Cardiac muscle cell (in vitro differentiated cells and primary cell): ENCODE results near the gene OR4S1. TPM values are rescaled to one million over a fixed set of nuclear protein-coding genes. Genes with fewer than 3 reads are reported as not detected.
A peak's percentile ranks its signal among the peaks of the same experiment; 100 is the strongest.
"Not testable (repeated sequence)": the region's sequence is repeated elsewhere in the genome, so short reads cannot be mapped to it uniquely, and the experiment has no call there.

Source experiments
- DNase-seq, 2 donors: peaks; one replicate each; pipeline versions ENCODE4 v3.0.0 to v3.0.0-alpha.2; 2010 to 2017; ENCODE audit warnings: low read depth in 1 of 2, low spot score in 1 of 2
- H3K27ac ChIP-seq: fragments of 200-600 bp; sonication (generic); 2 replicates; pipeline ENCODE4 v1.5.1; 2016
- H3K27me3 ChIP-seq: fragments of 200-600 bp; sonication (generic); 2 replicates; pipeline ENCODE4 v1.6.0; 2016; ENCODE audit warnings: control low read depth
- H3K36me3 ChIP-seq: fragments of 200-600 bp; sonication (generic); 2 replicates; pipeline ENCODE4 v1.5.1; 2016; ENCODE audit warnings: control low read depth
- H3K4me1 ChIP-seq: fragments of 200-600 bp; sonication (generic); 2 replicates; pipeline ENCODE4 v1.8.1; 2017; ENCODE audit warnings: low read depth, mild to moderate bottlenecking, mixed run types
- H3K4me3 ChIP-seq: fragments of 200-600 bp; sonication (generic); 2 replicates; pipeline ENCODE4 v1.5.1; 2016; ENCODE audit warnings: mild to moderate bottlenecking
- H3K9me3 ChIP-seq: fragments of 200-600 bp; sonication (generic); 2 replicates; pipeline ENCODE4 v1.5.1; 2017; ENCODE audit warnings: low read depth, mild to moderate bottlenecking, control low read depth
- polyA plus RNA-seq: library from polyadenylated mRNA; unstranded; fragments of >200 nt; fragmentation: Nextera tagmentation; extraction: Ambion mirVana; gene quantifications from 2 replicates; pipeline ENCODE4 v1.2.1, GENCODE V29; 2016
- total RNA-seq: library from RNA; depleted of rRNA; stranded (reverse); fragments of >200 nt; gene quantifications from 2 replicates; pipeline ENCODE4 v1.2.3, GENCODE V29; 2016
- TF ChIP-seq, protein P1 (sequence below): IDR thresholded peaks from 2 replicates; pipeline ENCODE4 v1.5.1; 2012; ENCODE audit warnings: low read depth, mild to moderate bottlenecking, low read length

Gene OR4S1
- total and polyA plus RNA-seq, 2 experiments from 2014 or later: not detected

DNA sequence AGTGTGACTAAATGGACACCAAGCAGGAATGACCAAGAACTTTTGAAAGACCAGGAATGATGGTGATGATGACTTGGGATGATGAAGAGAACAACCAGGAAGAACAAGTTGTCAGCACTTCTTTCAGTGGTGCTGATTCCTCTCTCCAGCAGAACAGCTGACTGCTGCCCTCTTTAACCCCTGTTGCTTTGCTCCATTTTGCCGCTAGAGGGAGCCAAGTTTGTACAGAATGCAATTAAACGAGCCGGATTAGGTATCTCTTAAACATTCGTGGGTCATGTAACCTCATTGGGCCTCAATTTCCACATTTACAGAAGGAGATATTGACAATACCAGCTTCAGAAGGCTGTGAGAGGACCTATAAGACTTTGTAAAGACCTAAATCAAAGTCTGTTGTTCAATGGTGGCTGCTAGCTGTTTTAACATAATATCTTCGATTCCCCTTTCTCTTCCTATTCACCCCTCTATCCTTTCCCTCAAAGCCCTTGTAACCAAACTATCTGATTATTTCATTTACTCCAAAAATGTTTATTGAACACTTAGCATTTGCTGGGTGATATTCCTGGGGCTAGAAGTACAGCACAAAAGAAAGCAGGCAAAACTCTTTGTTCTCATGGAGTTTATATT is 1.9 kb downstream of the OR4S1 start:
- Histone ChIP-seq H3K4me3 (no peak overlapping the region), H3K36me3 (no peaks in the 10 kb centered on the region), H3K27ac (no peak overlapping the region), H3K27me3 (no peaks in the 10 kb centered on the region), H3K9me3 (no peaks in the 10 kb centered on the region), H3K4me1 (no peaks in the 10 kb centered on the region)
- TF ChIP-seq, protein P1, sequence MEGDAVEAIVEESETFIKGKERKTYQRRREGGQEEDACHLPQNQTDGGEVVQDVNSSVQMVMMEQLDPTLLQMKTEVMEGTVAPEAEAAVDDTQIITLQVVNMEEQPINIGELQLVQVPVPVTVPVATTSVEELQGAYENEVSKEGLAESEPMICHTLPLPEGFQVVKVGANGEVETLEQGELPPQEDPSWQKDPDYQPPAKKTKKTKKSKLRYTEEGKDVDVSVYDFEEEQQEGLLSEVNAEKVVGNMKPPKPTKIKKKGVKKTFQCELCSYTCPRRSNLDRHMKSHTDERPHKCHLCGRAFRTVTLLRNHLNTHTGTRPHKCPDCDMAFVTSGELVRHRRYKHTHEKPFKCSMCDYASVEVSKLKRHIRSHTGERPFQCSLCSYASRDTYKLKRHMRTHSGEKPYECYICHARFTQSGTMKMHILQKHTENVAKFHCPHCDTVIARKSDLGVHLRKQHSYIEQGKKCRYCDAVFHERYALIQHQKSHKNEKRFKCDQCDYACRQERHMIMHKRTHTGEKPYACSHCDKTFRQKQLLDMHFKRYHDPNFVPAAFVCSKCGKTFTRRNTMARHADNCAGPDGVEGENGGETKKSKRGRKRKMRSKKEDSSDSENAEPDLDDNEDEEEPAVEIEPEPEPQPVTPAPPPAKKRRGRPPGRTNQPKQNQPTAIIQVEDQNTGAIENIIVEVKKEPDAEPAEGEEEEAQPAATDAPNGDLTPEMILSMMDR: peak; percentile 78
- peak; percentile 0 to 49 for DNase-seq

DNA sequence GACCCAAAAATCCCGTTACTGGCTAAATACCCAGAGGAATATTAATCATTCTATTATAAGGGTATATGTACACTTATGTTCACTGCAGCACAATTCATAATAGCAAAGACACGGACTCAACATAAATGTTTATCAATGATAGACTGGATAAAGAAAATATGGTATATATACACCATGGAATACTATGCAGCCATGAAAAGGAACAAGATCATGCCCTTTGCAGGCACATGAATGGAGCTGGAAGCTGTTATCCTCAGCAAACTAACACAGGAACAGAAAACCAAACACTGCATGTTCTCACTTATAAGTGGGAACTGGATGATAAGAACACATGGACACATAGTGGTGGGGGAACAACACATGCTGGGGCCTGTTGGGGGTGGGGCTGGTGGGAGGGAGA is 7.6 kb downstream of the OR4S1 start:
- not testable (repeated sequence) for H3K9me3 ChIP-seq, H3K4me1 ChIP-seq, H3K4me3 ChIP-seq, H3K36me3 ChIP-seq, H3K27ac ChIP-seq, H3K27me3 ChIP-seq, DNase-seq

DNA sequence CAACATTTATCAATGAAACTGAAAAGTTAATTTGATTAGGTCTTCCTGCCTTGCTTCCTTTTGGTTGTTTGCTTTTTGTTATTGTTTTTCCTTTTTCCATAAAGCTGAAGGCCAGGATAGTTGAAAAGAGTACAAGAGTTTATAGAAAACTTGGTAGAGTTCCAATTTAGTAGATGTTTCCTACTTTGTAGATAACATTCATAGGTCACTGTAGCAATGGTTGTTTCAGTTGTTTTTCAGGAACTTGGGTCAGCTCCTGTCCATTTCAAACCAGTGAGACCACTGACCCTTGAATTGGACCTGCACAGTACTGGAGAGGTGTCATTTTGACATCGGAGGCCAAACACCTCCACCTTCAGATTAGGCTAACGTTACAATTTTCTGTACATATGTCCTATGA is 13.8 kb downstream of the OR4S1 start:
- not testable (repeated sequence) for H3K36me3 ChIP-seq, H3K9me3 ChIP-seq

DNA sequence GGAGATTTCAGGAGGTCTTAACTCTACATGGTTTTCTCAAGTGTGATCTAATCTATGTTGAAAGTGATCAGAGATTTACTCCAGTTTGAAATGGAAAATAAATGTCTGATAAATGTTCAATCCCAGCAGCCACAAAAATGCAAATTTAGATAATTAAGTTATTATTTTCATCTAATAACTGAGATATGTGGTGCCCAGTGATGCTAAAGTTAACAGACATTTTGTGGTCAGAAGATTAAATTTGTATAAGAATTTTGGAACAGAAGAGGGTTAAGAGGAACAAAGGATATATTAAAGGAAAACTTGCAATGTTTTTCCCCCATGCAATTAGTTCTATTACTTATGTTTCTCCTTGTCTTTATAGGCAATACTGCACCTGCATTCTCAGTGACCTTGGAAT is 18.6 kb downstream of the OR4S1 start, which contains the start of gene OR4C3:
Gene OR4C3, plus strand, starts transcription at position 301 of the 400 bp plus-strand sequence. CDS start 102 bp downstream, outside the sequence.
- not testable (repeated sequence) for H3K9me3 ChIP-seq

More for the DNA sequence above, 13.8 kb downstream of the OR4S1 start:
- H3K4me1 ChIP-seq, H3K27me3 ChIP-seq, H3K27ac ChIP-seq, H3K4me3 ChIP-seq, DNase-seq: not testable (repeated sequence)

DNA sequence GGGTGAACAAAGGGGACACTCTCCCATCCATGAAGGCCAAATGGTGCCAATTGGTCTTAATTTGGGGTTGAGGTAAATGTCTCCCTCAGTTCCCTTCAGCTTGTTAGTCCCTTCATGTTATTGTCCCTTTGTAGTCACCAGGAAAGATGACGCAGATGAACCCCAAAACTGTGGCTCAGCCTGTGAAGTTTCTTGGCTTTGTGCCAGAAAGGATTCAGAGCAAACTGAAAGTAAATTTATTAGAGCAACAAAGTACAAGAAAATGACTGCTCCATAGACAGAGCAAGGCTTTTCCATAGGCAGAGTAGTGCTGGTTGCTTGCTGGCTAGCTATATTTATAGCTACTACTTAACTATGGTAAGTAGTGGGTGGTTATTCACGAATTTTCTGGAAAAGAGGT is 35.4 kb downstream of the OR4S1 start:
- no peaks in the 10 kb centered on the region for H3K9me3 ChIP-seq
- TF ChIP-seq, protein P1: no peak
- H3K36me3 ChIP-seq: no peaks in the 10 kb centered on the region
- no peaks in the 10 kb centered on the region for H3K4me1 ChIP-seq
- H3K27me3 ChIP-seq: no peaks in the 10 kb centered on the region
- H3K4me3 ChIP-seq: no peak overlapping the region
- no peak overlapping the region for H3K27ac ChIP-seq
- no peak for DNase-seq

More for the DNA sequence above, 18.6 kb downstream of the OR4S1 start, which contains the start of gene OR4C3:
- H3K27me3 ChIP-seq, DNase-seq, H3K27ac ChIP-seq, H3K36me3 ChIP-seq, H3K4me3 ChIP-seq, H3K4me1 ChIP-seq: not testable (repeated sequence)

DNA sequence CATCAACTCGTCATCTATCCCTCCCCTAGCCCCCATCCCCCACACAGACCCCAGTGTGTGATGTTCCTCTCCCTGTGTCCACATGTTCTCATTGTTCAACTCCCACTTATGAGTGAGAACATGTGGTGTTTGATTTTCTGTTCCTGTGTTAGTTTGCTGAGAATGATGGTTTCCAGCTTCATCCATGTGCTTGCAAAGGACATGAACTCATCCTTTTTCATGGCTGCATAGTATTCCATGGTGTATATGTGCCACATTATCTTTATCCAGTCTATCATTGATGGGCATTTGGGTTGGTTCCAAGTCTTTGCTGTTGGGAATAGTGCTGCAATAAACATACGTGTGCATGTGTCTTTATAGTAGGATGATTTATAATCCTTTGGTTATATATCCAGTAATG is 36.5 kb downstream of the OR4S1 start:
- H3K4me1 ChIP-seq, DNase-seq, H3K27me3 ChIP-seq, H3K27ac ChIP-seq, H3K4me3 ChIP-seq, H3K36me3 ChIP-seq, H3K9me3 ChIP-seq: not testable (repeated sequence)

DNA sequence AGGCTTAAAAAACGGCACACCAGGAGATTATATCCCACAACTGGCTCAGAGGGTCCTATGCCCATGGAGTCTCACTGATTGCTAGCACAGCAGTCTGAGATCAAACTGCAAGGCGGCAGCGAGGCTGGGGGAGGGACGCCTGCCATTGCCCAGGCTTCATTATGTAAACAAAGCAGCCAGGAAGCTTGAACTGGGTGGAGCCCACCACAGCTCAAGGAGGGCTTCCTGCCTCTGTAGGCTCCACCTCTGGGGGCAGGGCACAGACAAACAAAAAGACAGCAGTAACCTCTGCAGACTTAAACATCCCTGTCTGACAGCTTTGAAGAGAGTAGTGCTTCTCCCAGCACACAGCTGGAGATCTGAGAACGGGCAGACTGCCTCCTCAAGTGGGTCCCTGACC is 40.3 kb downstream of the OR4S1 start:
- H3K27me3 ChIP-seq, DNase-seq, H3K27ac ChIP-seq, H3K4me1 ChIP-seq, H3K4me3 ChIP-seq, H3K36me3 ChIP-seq, H3K9me3 ChIP-seq: not testable (repeated sequence)

DNA sequence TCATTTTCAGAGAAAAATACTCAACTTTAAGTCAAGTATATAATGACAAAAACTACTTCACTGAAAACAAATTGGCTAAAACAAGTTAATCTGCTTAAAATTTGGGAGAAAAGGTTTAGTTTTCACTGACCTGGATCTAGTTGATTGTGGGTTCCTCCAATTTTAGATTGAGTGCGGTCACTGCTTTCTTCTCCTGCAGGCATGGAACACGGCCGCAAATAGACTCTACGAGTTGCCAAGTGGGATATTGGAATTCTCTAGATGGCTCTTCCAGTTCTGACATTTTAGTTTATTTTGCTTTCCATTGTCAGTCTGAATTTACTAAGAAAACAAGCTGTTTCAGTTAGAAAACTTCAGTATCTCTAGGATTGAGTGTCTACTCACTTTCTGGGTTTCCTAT is 48.0 kb downstream of the OR4S1 start:
- TF ChIP-seq, protein P1: no peak
- H3K27ac ChIP-seq: no peak overlapping the region
- DNase-seq: no peak
- no peaks in the 10 kb centered on the region for H3K9me3 ChIP-seq
- H3K27me3 ChIP-seq: no peaks in the 10 kb centered on the region
- no peaks in the 10 kb centered on the region for H3K36me3 ChIP-seq
- no peaks in the 10 kb centered on the region for H3K4me1 ChIP-seq
- H3K4me3 ChIP-seq: no peak overlapping the region
